Breast epithelium (tissue), 3 donors: ENCODE results near the gene GPR176.

Source experiments
- POLR2AphosphoS5 ChIP-seq, 3 donors: sonication (generic); formaldehyde crosslinking; IDR thresholded peaks; one replicate each; pipeline ENCODE4 v1.6.1; 2017; ENCODE audit warnings: antibody characterized with exemption in 3 of 3
- TF ChIP-seq, protein P1 (sequence below), 3 donors: fragments of 450-650 bp; IDR thresholded peaks; one replicate each; pipeline ENCODE4 v1.5.1; 2016 to 2017; ENCODE audit warnings: antibody characterized with exemption in 3 of 3, mild to moderate bottlenecking in 3 of 3, moderate library complexity in 3 of 3

DNA sequence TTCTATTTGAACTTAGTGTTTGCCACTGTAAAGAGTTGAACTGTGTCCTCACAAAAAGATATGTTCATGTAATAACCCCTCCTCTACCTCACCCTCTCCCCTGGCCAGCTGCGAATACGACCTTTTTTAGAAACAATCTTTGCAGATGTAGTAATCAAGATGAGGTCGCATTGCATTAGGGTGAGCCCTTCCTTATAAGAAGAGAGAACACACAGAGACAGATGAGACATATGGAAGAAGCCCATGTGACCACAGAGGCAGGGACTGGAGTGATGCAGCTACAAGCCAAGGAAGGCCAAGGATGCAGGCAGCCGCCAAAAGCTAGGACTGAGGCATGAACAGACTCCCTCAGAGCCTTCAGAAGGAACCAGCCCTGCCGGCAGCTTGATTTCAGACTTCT, 27.6 kb downstream of the GPR176 start:
- TF ChIP-seq, protein P1, sequence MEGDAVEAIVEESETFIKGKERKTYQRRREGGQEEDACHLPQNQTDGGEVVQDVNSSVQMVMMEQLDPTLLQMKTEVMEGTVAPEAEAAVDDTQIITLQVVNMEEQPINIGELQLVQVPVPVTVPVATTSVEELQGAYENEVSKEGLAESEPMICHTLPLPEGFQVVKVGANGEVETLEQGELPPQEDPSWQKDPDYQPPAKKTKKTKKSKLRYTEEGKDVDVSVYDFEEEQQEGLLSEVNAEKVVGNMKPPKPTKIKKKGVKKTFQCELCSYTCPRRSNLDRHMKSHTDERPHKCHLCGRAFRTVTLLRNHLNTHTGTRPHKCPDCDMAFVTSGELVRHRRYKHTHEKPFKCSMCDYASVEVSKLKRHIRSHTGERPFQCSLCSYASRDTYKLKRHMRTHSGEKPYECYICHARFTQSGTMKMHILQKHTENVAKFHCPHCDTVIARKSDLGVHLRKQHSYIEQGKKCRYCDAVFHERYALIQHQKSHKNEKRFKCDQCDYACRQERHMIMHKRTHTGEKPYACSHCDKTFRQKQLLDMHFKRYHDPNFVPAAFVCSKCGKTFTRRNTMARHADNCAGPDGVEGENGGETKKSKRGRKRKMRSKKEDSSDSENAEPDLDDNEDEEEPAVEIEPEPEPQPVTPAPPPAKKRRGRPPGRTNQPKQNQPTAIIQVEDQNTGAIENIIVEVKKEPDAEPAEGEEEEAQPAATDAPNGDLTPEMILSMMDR (IDR thresholded peaks at IDR 0.05): no peak
- TF ChIP-seq POLR2AphosphoS5 (IDR thresholded peaks at IDR 0.05): no peak
